Mesenchymal stem cell (in vitro differentiated cells and primary cell): ENCODE results near the gene FHIT.

Experiments
- DNase-seq: peaks from one replicate; pipeline ENCODE4 v3.0.0-alpha.2; 2013
- H2AFZ ChIP-seq: one replicate; pipeline ENCODE4 v1.6.1; 2013; ENCODE audit warnings: low read depth, mild to moderate bottlenecking, control low read depth, inconsistent platforms, low read length, moderate library complexity
- H2AK5ac ChIP-seq: 2 replicates; pipeline ENCODE4 v1.6.1; 2013; ENCODE audit warnings: low read length, moderate library complexity, mild to moderate bottlenecking, inconsistent platforms; ENCODE audit not compliant: severe bottlenecking
- H2BK120ac ChIP-seq: one replicate; pipeline ENCODE4 v1.6.1; 2013; ENCODE audit warnings: low read depth, mild to moderate bottlenecking, inconsistent platforms, low read length, moderate library complexity
- H2BK12ac ChIP-seq, 2 experiments: one replicate each; pipeline ENCODE4 v1.6.1; 2013; ENCODE audit warnings: inconsistent platforms in 2 of 2, low read length in 2 of 2, mild to moderate bottlenecking in 2 of 2, moderate library complexity in 2 of 2, control low read depth in 1 of 2
- H2BK15ac ChIP-seq: one replicate; pipeline ENCODE4 v1.6.1; 2013; ENCODE audit warnings: mild to moderate bottlenecking, low read depth, inconsistent platforms; ENCODE audit not compliant: poor library complexity, severe bottlenecking
- H2BK5ac ChIP-seq: 2 replicates; pipeline ENCODE4 v1.6.1; 2013; ENCODE audit warnings: low read depth, mild to moderate bottlenecking, low read length, control low read depth, inconsistent platforms; ENCODE audit not compliant: poor library complexity, severe bottlenecking
- H3K14ac ChIP-seq, 2 experiments: one replicate each; pipeline ENCODE4 v1.6.1; 2013; ENCODE audit warnings: inconsistent platforms in 2 of 2, low read length in 2 of 2, control low read depth in 1 of 2, mild to moderate bottlenecking in 1 of 2, moderate library complexity in 1 of 2
- H3K18ac ChIP-seq, 2 experiments: one replicate each; pipeline ENCODE4 v1.6.1; 2013; ENCODE audit warnings: inconsistent platforms in 2 of 2, low read length in 2 of 2, control low read depth in 1 of 2, low read depth in 1 of 2, mild to moderate bottlenecking in 1 of 2
- H3K23ac ChIP-seq, 2 experiments: one replicate each; pipeline ENCODE4 v1.6.1; 2013; ENCODE audit warnings: inconsistent platforms in 2 of 2, low read length in 2 of 2, mild to moderate bottlenecking in 2 of 2, moderate library complexity in 2 of 2, control low read depth in 1 of 2
- H3K27ac ChIP-seq: 2 replicates; pipeline ENCODE4 v1.5.1; 2013; ENCODE audit warnings: mild to moderate bottlenecking, moderate library complexity, low read length, control low read depth, inconsistent platforms; ENCODE audit not compliant: poor library complexity, severe bottlenecking
- H3K27me3 ChIP-seq, 2 experiments: 2 replicates each; pipeline versions ENCODE4 v1.6.1 to v1.7.0; 2013; ENCODE audit warnings: low read length in 2 of 2, mild to moderate bottlenecking in 2 of 2, moderate library complexity in 2 of 2, control low read depth in 1 of 2, inconsistent platforms in 1 of 2; ENCODE audit not compliant: control insufficient read depth in 1 of 2, insufficient read depth in 1 of 2
- H3K36me3 ChIP-seq, 2 experiments: 2 replicates each; pipeline versions ENCODE4 v1.6.1 to v1.7.0; 2013; ENCODE audit warnings: low read length in 2 of 2, control low read depth in 1 of 2, inconsistent platforms in 1 of 2, low read depth in 1 of 2, mild to moderate bottlenecking in 1 of 2; ENCODE audit not compliant: insufficient read depth in 2 of 2, control insufficient read depth in 1 of 2
- H3K4ac ChIP-seq, 2 experiments: one replicate each; pipeline ENCODE4 v1.6.1; 2013; ENCODE audit warnings: inconsistent platforms in 2 of 2, low read length in 2 of 2, mild to moderate bottlenecking in 2 of 2, moderate library complexity in 2 of 2, control low read depth in 1 of 2, low read depth in 1 of 2
- H3K4me1 ChIP-seq: 2 replicates; pipeline ENCODE4 v1.6.1; 2013; ENCODE audit warnings: low read depth, low read length, control low read depth; ENCODE audit not compliant: control insufficient read depth, insufficient read depth
- H3K4me2 ChIP-seq: 2 replicates; pipeline ENCODE4 v1.6.1; 2013; ENCODE audit warnings: low read length, mild to moderate bottlenecking, inconsistent platforms; ENCODE audit not compliant: poor library complexity, severe bottlenecking
- H3K4me3 ChIP-seq, 2 experiments: 2 replicates each; pipeline versions ENCODE4 v1.5.1 to v1.7.0; 2013; ENCODE audit warnings: low read length in 2 of 2, mild to moderate bottlenecking in 2 of 2, control low read depth in 1 of 2, low read depth in 1 of 2; ENCODE audit not compliant: insufficient read depth in 1 of 2
- H3K79me1 ChIP-seq: replicated peaks from 2 replicates; pipeline ENCODE4 v1.6.1; 2013; ENCODE audit warnings: mild to moderate bottlenecking, control low read depth, low read length, inconsistent platforms; ENCODE audit not compliant: poor library complexity, severe bottlenecking
- H3K9ac ChIP-seq: 2 replicates; pipeline ENCODE4 v1.7.0; 2013; ENCODE audit warnings: mild to moderate bottlenecking, low read length, moderate library complexity
- H3K9me3 ChIP-seq: 2 replicates; pipeline ENCODE4 v1.7.0; 2013; ENCODE audit warnings: mild to moderate bottlenecking, low read length; ENCODE audit not compliant: control insufficient read depth
- H4K8ac ChIP-seq: one replicate; pipeline ENCODE4 v1.6.1; 2013; ENCODE audit warnings: inconsistent platforms, mild to moderate bottlenecking, low read length, moderate library complexity
- H4K91ac ChIP-seq: one replicate; pipeline ENCODE4 v1.6.1; 2013; ENCODE audit warnings: mild to moderate bottlenecking, low read length, inconsistent platforms
- WGBS: methylation state at CpG from one replicate; pipeline ENCODE4 v1.1.7; 2013; ENCODE audit warnings: mixed read lengths; 5-methylcytosine and 5-hydroxymethylcytosine counted together

The FHIT gene

DNA sequence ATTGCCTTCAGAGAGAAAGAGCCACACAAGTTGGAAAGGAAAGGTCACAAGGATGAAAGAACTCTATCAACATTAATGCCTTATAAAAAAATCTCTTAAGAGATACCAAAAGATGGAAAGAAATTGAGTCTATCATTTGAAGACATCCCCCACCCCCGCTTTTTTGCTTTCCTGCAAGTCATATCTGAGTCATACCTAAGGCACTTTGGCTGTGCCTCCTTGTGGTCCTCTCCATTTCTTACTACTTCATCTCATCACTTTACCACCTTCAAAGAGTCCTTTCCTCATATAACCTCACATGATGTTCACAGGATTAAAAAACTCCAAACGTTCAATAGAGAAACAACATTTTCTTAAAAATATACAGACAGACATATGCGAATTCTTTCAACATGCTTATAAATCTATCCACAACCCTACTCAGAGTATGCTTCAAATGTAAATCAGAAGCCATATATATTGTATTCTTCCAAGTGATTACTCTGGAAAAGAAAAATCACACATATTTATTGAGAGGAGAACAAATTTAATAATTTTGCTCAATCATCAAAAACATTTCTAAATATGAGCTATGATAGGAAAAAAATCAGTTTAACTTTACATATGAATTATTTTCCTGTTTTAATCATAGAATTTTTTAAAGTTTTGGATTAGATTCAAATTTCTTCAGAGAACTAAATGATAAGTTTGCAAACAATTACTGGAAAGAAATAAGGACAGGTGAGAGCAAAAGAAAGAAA is 1197.6 kb downstream of the FHIT start:
- no peak overlapping the region for H2AK5ac ChIP-seq
- no peaks in the 10 kb centered on the region for H3K36me3 ChIP-seq
- no peak overlapping the region for H3K14ac ChIP-seq
- H3K4me3 ChIP-seq: no peak overlapping the region
- no peak overlapping the region for H2BK15ac ChIP-seq
- H2BK5ac ChIP-seq: no peak overlapping the region
- 79% methylated on average over 3 of the region's 3 CpGs for WGBS
- H3K9ac ChIP-seq: no peak overlapping the region
- no peak overlapping the region for H3K27ac ChIP-seq
- H3K9me3 ChIP-seq: peaks cover 4% of the 10 kb centered on the region
- no peak overlapping the region for H3K23ac ChIP-seq
- no peaks in the 10 kb centered on the region for H3K27me3 ChIP-seq
- no peak overlapping the region for H3K4ac ChIP-seq
- no peaks in the 10 kb centered on the region for H3K4me1 ChIP-seq
- no peak overlapping the region for H2BK120ac ChIP-seq
- H3K18ac ChIP-seq: no peak overlapping the region
- no peak overlapping the region for H3K4me2 ChIP-seq
- no peak overlapping the region for H4K8ac ChIP-seq
- no peak for DNase-seq
- no peaks in the 10 kb centered on the region for H3K79me1 ChIP-seq
- no peak overlapping the region for H2AFZ ChIP-seq
- H2BK12ac ChIP-seq: no peak overlapping the region
- H4K91ac ChIP-seq: no peak overlapping the region

DNA sequence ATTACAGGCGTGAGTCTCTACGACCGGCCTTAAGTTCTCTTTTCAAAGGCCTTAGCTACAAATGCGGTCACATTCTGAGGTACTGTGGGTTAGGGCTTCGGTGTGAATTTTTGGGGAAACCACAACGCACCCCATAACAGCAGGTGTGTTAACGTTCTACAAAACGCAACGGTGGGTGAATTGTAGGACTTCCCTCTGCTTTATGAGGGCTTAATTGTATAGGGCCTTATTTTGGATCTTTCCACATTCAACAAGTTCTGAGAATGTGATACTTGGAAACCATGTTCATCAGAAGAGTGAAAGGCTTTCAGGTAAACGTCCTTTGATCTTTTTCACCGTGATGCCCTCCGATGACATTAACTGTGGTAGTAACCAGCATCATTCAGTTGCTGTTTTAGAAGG is 1202.8 kb downstream of the FHIT start:
- no peaks in the 10 kb centered on the region for H3K79me1 ChIP-seq
- no peak overlapping the region for H3K4ac ChIP-seq
- no peak overlapping the region for H2BK120ac ChIP-seq
- no peaks in the 10 kb centered on the region for H3K4me1 ChIP-seq
- no peaks in the 10 kb centered on the region for H3K27me3 ChIP-seq
- peaks cover 4% of the 10 kb centered on the region for H3K9me3 ChIP-seq
- H3K18ac ChIP-seq: no peak overlapping the region
- H3K23ac ChIP-seq: no peak overlapping the region
- no peak overlapping the region for H4K8ac ChIP-seq
- no peak overlapping the region for H3K14ac ChIP-seq
- no peak for DNase-seq
- no peak overlapping the region for H2BK12ac ChIP-seq
- no peak overlapping the region for H2BK5ac ChIP-seq
- no peak overlapping the region for H3K27ac ChIP-seq
- no peak overlapping the region for H2BK15ac ChIP-seq
- H3K4me3 ChIP-seq: no peak overlapping the region
- H3K4me2 ChIP-seq: no peak overlapping the region
- no peaks in the 10 kb centered on the region for H3K36me3 ChIP-seq
- no peak overlapping the region for H2AK5ac ChIP-seq
- H2AFZ ChIP-seq: no peak overlapping the region
- no peak overlapping the region for H3K9ac ChIP-seq
- no peak overlapping the region for H4K91ac ChIP-seq
- WGBS: 98% methylated on average over 12 of the region's 12 CpGs

DNA sequence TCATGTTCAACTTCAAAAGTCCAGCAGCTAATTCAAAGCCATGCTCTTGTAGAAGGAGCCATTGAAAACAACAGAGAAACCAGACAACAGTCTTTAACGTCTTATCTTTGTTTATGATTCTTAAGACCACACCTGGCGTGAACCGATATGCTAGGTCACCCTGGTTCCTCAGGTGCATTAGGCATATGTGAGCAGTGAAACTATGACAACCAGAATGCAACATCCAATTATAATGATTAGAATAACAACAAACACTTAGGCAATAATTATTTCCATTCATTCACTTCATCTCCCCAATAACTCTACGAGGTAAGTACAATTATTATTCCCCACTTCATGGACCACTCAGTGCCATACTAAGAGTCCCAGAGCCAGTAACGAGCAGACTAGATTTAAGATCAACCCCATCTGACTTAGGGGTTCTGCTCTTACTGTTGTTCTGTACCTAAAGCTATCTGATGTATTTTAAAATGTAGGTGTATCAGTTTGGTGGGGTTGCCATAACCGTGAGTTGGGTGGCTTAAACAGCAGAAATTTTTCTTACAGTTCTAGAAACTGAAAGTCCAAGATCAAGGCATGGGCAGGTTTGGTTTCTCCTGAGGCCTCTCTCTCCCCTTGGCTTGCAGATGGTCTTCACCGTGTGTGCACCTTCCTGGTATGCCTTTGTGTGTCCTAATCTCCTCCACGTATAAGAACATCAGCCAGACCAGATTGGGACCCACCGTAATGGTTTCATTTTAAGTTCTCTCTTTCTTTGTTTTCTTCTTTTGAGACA is 1203.6 kb downstream of the FHIT start:
- Histone ChIP-seq H2AFZ (no peak overlapping the region), H2AK5ac (no peak overlapping the region)
- 92% methylated on average over 9 of the region's 9 CpGs for WGBS

DNA sequence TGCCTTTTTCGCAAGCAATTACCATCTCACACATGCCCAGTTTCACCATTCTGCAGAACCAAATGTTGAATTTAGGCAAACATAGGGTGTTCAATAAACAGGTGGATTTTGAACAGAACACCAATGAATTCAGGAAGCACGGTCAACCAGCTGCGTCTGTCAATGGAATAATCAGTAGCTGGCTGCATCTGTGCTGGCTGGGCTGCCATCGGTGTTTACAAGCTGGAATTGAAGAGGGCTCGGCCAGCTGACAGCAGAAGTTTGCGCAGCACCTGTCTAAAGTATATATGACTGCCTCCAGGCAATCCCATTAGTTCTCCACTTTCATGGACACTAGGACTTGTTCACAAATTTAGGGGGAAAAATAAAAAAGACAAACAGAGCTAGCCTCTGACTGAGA is 1205.0 kb downstream of the FHIT start:
- no peak overlapping the region for H3K9ac ChIP-seq
- no peaks in the 10 kb centered on the region for H3K4me1 ChIP-seq
- 86% methylated on average over 6 of the region's 6 CpGs for WGBS
- no peak overlapping the region for H2BK120ac ChIP-seq
- no peak overlapping the region for H2AFZ ChIP-seq
- no peak overlapping the region for H3K4ac ChIP-seq
- no peak overlapping the region for H4K91ac ChIP-seq
- no peak overlapping the region for H2AK5ac ChIP-seq
- H3K36me3 ChIP-seq: no peaks in the 10 kb centered on the region
- H3K27me3 ChIP-seq: no peaks in the 10 kb centered on the region
- H2BK5ac ChIP-seq: no peak overlapping the region
- H4K8ac ChIP-seq: no peak overlapping the region
- no peak overlapping the region for H3K14ac ChIP-seq
- H3K18ac ChIP-seq: no peak overlapping the region
- no peaks in the 10 kb centered on the region for H3K79me1 ChIP-seq
- peaks cover 6% of the 10 kb centered on the region for H3K9me3 ChIP-seq
- no peak overlapping the region for H3K4me3 ChIP-seq
- H2BK12ac ChIP-seq: no peak overlapping the region
- H3K4me2 ChIP-seq: no peak overlapping the region
- H3K27ac ChIP-seq: no peak overlapping the region
- no peak overlapping the region for H2BK15ac ChIP-seq
- H3K23ac ChIP-seq: no peak overlapping the region
- no peak for DNase-seq

More for the DNA sequence above, 1203.6 kb downstream of the FHIT start:
- Histone ChIP-seq H3K4me3 (no peak overlapping the region), H3K18ac (no peak overlapping the region), H3K4me1 (no peaks in the 10 kb centered on the region), H3K36me3 (no peaks in the 10 kb centered on the region), H3K27me3 (no peaks in the 10 kb centered on the region), H2BK12ac (no peak overlapping the region), H3K14ac (no peak overlapping the region), H2BK15ac (no peak overlapping the region), H4K91ac (no peak overlapping the region), H4K8ac (no peak overlapping the region), H2BK5ac (no peak overlapping the region), H3K23ac (no peak overlapping the region), H3K9me3 (peaks cover 4% of the 10 kb centered on the region), H2BK120ac (no peak overlapping the region), H3K4ac (no peak overlapping the region), H3K27ac (no peak overlapping the region), H3K9ac (no peak overlapping the region), H3K4me2 (no peak overlapping the region), H3K79me1 (no peaks in the 10 kb centered on the region)
- no peak for DNase-seq
